Right lobe of liver (tissue), 4 donors: ENCODE data around the gene RIBC2.

Experiments used
- POLR2A ChIP-seq: fragments of 450-650 bp; IDR thresholded peaks from one replicate; pipeline ENCODE4 v1.6.1; 2017; ENCODE audit warnings: antibody characterized with exemption, mild to moderate bottlenecking
- TF ChIP-seq, protein P1 (sequence below), 4 donors: fragments of 200-600 bp in 3 of 4; fragments of 450-650 bp in 1 of 4; IDR thresholded peaks; one replicate each; pipeline versions ENCODE4 v1.5.1 to v1.8.0; 2016 to 2022; ENCODE audit warnings: antibody characterized with exemption in 4 of 4, mild to moderate bottlenecking in 2 of 4
- donor health status: DM: no; HTN: no; CAD: no.
- donor health status: DM: no; HTN: no; CAD: no.
- donor health status: DM: no; HTN: yes; CAD: no.

DNA sequence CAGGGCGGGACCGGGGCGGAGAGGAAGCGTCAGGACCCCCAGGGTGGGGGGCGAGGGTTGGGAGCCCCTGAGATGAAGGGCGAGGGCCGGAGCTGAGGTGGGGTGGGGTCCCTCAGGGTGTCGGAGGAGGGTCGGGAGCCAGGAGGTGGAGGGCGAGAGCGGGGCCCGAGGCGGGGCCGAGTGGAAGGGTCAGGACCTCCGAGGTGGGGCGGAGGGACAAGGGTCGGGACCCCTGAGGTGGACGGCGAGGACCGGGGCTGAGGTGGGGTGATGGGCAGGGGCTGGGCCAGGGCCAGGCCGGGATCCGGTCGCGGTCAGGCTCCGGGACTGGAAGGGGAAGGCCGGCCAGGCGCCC lies 503 bp upstream of the RIBC2 start:
- TF ChIP-seq, protein P1, sequence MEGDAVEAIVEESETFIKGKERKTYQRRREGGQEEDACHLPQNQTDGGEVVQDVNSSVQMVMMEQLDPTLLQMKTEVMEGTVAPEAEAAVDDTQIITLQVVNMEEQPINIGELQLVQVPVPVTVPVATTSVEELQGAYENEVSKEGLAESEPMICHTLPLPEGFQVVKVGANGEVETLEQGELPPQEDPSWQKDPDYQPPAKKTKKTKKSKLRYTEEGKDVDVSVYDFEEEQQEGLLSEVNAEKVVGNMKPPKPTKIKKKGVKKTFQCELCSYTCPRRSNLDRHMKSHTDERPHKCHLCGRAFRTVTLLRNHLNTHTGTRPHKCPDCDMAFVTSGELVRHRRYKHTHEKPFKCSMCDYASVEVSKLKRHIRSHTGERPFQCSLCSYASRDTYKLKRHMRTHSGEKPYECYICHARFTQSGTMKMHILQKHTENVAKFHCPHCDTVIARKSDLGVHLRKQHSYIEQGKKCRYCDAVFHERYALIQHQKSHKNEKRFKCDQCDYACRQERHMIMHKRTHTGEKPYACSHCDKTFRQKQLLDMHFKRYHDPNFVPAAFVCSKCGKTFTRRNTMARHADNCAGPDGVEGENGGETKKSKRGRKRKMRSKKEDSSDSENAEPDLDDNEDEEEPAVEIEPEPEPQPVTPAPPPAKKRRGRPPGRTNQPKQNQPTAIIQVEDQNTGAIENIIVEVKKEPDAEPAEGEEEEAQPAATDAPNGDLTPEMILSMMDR (IDR thresholded peaks at IDR 0.05) = no peak
- TF ChIP-seq POLR2A = no peak
